HepG2 (cell line): ENCODE measurements around the gene RNASE11. TPM values are rescaled to one million over a fixed set of nuclear protein-coding genes. Genes with fewer than 3 reads are reported as not detected.

Source experiments
- MEIS1 ChIP-seq: sonication (generic); formaldehyde crosslinking; IDR thresholded peaks from 2 replicates; pipeline ENCODE4 v1.9.0; 2021; ENCODE audit warnings: mild to moderate bottlenecking, missing genetic modification reagents, moderate library complexity, borderline replicate concordance
- NFATC3 ChIP-seq: sonication (generic); formaldehyde crosslinking; IDR thresholded peaks from 2 replicates; pipeline ENCODE4 v1.5.1; 2020; ENCODE audit warnings: mild to moderate bottlenecking, missing genetic modification reagents
- NRL ChIP-seq: sonication (generic); formaldehyde crosslinking; IDR thresholded peaks from 2 replicates; pipeline ENCODE4 v1.5.0; 2020; ENCODE audit warnings: missing genetic modification reagents, mild to moderate bottlenecking, moderate library complexity, borderline replicate concordance
- RFX3 ChIP-seq: IDR thresholded peaks from 2 replicates; pipeline ENCODE4 v1.6.1; 2016; ENCODE audit warnings: missing biosample characterization, missing genetic modification reagents
- SIX1 ChIP-seq: sonication (generic); formaldehyde crosslinking; IDR thresholded peaks from 2 replicates; pipeline ENCODE4 v1.4.0; 2020; ENCODE audit warnings: missing genetic modification reagents, borderline replicate concordance
- SMARCC2 ChIP-seq: fragments of 450-650 bp; IDR thresholded peaks from 2 replicates; pipeline ENCODE4 v1.6.1; 2017; ENCODE audit warnings: antibody characterized with exemption, mild to moderate bottlenecking
- ZBTB1 ChIP-seq: sonication (generic); formaldehyde crosslinking; IDR thresholded peaks from 2 replicates; pipeline ENCODE4 v1.4.0; 2020; ENCODE audit warnings: missing genetic modification reagents, borderline replicate concordance
- ZNF430 ChIP-seq: sonication (generic); formaldehyde crosslinking; IDR thresholded peaks from 2 replicates; pipeline ENCODE4 v1.9.0; 2021; ENCODE audit warnings: mild to moderate bottlenecking, missing genetic modification reagents
- ZNF7 ChIP-seq: IDR thresholded peaks from 2 replicates; pipeline ENCODE4 v1.6.1; 2016; ENCODE audit warnings: missing biosample characterization, missing genetic modification reagents
- ZNF788 ChIP-seq: sonication (generic); formaldehyde crosslinking; IDR thresholded peaks from 2 replicates; pipeline ENCODE4 v1.5.0; 2020; ENCODE audit warnings: mild to moderate bottlenecking, missing genetic modification reagents, borderline replicate concordance
- polyA plus RNA-seq, 8 experiments: library from polyadenylated mRNA; depleted of rRNA in 3 of 8; stranded (reverse) in 7 of 8; unstranded in 1 of 8; fragments of >200 nt; fragmentation: Illumina TruSeq in 4 of 8; extraction: Trizol in 4 of 8; gene quantifications; 2 replicates each; pipeline versions ENCODE4 v1.2.1 to v1.2.3, GENCODE V29; 2011 to 2016; ENCODE audit warnings: low read depth in 4 of 8, missing spikeins in 1 of 8, mixed read lengths in 1 of 8; ENCODE audit not compliant: insufficient read depth in 1 of 8
- total RNA-seq, 5 experiments: library from RNA; depleted of rRNA; stranded (reverse); fragments of >200 nt; fragmentation: Illumina TruSeq; extraction: Trizol; gene quantifications; 2 replicates each; pipeline ENCODE4 v1.2.3, GENCODE V29; 2016; ENCODE audit warnings: low read depth in 1 of 5
- TF ChIP-seq, protein P1 (sequence below): sonication (generic); formaldehyde crosslinking; IDR thresholded peaks from 2 replicates; pipeline ENCODE4 v1.9.0; 2021; ENCODE audit warnings: mild to moderate bottlenecking, missing genetic modification reagents
- TF ChIP-seq, protein P2 (sequence below): IDR thresholded peaks from 2 replicates; pipeline ENCODE4 v1.6.1; 2016; ENCODE audit warnings: low read depth, missing genetic modification reagents, missing compliant biosample characterization
- TF ChIP-seq, protein P3 (sequence below): sonication (generic); formaldehyde crosslinking; IDR thresholded peaks from 2 replicates; pipeline ENCODE4 v1.4.0; 2020; ENCODE audit warnings: mild to moderate bottlenecking, low read depth, missing genetic modification reagents
- TF ChIP-seq, protein P4 (sequence below): sonication (generic); formaldehyde crosslinking; IDR thresholded peaks from 2 replicates; pipeline ENCODE4 v1.5.1; 2020; ENCODE audit warnings: mild to moderate bottlenecking, missing genetic modification reagents, moderate library complexity

Gene RNASE11
- total and polyA plus RNA-seq, 2 of the 13 experiments (the other 11 are each of a cell fraction or from before 2014, with no cell fraction given), result not detected

DNA sequence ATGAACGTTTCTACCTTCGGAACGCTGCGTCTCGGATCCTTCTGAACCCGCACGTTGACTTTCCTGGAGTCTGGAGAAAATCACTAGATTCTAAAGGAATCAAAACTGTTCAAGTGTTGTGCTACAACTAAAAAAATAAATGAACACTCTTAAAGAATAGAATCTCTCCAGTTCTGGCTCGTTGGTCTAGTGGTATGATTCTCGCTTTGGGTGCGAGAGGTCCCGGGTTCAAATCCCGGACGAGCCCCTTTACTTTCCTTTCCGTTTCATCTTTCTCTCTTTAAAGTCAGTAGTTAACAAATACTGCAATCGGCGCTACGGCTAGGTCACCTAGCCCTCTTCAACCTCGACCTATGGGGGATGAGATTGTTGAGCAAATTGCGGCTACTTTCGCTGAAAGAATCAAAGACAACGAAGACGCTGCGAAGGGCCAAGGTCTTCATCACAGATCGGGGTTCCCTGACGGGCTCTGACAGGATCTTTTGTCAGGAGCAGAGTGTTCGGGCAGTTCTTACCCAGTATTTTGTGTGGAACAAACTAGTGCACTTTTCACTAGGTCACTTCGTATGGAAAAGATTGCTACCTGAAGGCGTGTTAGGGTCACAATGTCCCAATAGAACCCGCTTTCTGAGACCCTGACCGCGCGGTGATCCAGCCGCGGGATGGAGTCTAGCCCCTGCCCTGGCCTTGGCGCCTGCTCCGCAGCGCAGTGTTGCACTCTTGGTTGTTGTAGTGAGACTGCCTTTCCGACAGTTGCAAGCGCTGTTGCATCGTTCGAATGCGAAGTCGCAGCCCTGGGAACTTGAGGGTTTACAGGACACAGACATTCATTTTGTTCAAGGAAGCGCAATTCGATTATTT, 45.3 kb upstream of the RNASE11 start (continued):
- no peak for TF ChIP-seq ZNF7 (CRISPR knock-in tag)
- TF ChIP-seq, protein P1, sequence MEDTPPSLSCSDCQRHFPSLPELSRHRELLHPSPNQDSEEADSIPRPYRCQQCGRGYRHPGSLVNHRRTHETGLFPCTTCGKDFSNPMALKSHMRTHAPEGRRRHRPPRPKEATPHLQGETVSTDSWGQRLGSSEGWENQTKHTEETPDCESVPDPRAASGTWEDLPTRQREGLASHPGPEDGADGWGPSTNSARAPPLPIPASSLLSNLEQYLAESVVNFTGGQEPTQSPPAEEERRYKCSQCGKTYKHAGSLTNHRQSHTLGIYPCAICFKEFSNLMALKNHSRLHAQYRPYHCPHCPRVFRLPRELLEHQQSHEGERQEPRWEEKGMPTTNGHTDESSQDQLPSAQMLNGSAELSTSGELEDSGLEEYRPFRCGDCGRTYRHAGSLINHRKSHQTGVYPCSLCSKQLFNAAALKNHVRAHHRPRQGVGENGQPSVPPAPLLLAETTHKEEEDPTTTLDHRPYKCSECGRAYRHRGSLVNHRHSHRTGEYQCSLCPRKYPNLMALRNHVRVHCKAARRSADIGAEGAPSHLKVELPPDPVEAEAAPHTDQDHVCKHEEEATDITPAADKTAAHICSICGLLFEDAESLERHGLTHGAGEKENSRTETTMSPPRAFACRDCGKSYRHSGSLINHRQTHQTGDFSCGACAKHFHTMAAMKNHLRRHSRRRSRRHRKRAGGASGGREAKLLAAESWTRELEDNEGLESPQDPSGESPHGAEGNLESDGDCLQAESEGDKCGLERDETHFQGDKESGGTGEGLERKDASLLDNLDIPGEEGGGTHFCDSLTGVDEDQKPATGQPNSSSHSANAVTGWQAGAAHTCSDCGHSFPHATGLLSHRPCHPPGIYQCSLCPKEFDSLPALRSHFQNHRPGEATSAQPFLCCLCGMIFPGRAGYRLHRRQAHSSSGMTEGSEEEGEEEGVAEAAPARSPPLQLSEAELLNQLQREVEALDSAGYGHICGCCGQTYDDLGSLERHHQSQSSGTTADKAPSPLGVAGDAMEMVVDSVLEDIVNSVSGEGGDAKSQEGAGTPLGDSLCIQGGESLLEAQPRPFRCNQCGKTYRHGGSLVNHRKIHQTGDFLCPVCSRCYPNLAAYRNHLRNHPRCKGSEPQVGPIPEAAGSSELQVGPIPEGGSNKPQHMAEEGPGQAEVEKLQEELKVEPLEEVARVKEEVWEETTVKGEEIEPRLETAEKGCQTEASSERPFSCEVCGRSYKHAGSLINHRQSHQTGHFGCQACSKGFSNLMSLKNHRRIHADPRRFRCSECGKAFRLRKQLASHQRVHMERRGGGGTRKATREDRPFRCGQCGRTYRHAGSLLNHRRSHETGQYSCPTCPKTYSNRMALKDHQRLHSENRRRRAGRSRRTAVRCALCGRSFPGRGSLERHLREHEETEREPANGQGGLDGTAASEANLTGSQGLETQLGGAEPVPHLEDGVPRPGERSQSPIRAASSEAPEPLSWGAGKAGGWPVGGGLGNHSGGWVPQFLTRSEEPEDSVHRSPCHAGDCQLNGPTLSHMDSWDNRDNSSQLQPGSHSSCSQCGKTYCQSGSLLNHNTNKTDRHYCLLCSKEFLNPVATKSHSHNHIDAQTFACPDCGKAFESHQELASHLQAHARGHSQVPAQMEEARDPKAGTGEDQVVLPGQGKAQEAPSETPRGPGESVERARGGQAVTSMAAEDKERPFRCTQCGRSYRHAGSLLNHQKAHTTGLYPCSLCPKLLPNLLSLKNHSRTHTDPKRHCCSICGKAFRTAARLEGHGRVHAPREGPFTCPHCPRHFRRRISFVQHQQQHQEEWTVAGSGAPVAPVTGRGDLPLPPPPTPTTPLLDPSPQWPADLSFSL (CRISPR knock-in tag), result peak; percentile 44; the same call in 1 of the 2 replicates
- TF ChIP-seq, protein P2, sequence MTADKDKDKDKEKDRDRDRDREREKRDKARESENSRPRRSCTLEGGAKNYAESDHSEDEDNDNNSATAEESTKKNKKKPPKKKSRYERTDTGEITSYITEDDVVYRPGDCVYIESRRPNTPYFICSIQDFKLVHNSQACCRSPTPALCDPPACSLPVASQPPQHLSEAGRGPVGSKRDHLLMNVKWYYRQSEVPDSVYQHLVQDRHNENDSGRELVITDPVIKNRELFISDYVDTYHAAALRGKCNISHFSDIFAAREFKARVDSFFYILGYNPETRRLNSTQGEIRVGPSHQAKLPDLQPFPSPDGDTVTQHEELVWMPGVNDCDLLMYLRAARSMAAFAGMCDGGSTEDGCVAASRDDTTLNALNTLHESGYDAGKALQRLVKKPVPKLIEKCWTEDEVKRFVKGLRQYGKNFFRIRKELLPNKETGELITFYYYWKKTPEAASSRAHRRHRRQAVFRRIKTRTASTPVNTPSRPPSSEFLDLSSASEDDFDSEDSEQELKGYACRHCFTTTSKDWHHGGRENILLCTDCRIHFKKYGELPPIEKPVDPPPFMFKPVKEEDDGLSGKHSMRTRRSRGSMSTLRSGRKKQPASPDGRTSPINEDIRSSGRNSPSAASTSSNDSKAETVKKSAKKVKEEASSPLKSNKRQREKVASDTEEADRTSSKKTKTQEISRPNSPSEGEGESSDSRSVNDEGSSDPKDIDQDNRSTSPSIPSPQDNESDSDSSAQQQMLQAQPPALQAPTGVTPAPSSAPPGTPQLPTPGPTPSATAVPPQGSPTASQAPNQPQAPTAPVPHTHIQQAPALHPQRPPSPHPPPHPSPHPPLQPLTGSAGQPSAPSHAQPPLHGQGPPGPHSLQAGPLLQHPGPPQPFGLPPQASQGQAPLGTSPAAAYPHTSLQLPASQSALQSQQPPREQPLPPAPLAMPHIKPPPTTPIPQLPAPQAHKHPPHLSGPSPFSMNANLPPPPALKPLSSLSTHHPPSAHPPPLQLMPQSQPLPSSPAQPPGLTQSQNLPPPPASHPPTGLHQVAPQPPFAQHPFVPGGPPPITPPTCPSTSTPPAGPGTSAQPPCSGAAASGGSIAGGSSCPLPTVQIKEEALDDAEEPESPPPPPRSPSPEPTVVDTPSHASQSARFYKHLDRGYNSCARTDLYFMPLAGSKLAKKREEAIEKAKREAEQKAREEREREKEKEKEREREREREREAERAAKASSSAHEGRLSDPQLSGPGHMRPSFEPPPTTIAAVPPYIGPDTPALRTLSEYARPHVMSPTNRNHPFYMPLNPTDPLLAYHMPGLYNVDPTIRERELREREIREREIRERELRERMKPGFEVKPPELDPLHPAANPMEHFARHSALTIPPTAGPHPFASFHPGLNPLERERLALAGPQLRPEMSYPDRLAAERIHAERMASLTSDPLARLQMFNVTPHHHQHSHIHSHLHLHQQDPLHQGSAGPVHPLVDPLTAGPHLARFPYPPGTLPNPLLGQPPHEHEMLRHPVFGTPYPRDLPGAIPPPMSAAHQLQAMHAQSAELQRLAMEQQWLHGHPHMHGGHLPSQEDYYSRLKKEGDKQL (CRISPR knock-in tag), result 0 out of 2 replicates have a peak, but pooled peaks have one; percentile 45
- TF ChIP-seq SIX1, result peak; percentile 56; the same call in 1 of the 2 replicates
- peak; percentile 48; the same call in 1 of the 2 replicates for TF ChIP-seq ZNF788 (CRISPR knock-in tag)
- TF ChIP-seq ZNF430 (CRISPR knock-in tag), result peak; percentile 74
- TF ChIP-seq MEIS1, result 0 out of 2 replicates have a peak, but pooled peaks have one; percentile 22
- no peak for TF ChIP-seq SMARCC2
- TF ChIP-seq, protein P3, sequence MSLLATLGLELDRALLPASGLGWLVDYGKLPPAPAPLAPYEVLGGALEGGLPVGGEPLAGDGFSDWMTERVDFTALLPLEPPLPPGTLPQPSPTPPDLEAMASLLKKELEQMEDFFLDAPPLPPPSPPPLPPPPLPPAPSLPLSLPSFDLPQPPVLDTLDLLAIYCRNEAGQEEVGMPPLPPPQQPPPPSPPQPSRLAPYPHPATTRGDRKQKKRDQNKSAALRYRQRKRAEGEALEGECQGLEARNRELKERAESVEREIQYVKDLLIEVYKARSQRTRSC (CRISPR knock-in tag), result no peak
- 0 out of 2 replicates have a peak, but pooled peaks have one; percentile 13 for TF ChIP-seq NFATC3
- no peak for TF ChIP-seq RFX3 (CRISPR knock-in tag)
- TF ChIP-seq NRL (CRISPR knock-in tag), result no peak
- no peak for TF ChIP-seq ZBTB1 (CRISPR knock-in tag)
- TF ChIP-seq, protein P4, sequence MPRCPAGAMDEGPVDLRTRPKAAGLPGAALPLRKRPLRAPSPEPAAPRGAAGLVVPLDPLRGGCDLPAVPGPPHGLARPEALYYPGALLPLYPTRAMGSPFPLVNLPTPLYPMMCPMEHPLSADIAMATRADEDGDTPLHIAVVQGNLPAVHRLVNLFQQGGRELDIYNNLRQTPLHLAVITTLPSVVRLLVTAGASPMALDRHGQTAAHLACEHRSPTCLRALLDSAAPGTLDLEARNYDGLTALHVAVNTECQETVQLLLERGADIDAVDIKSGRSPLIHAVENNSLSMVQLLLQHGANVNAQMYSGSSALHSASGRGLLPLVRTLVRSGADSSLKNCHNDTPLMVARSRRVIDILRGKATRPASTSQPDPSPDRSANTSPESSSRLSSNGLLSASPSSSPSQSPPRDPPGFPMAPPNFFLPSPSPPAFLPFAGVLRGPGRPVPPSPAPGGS, result no peak
